A549 treated with CpdA at 1 μM for 4 hours (cell line): ENCODE results near the gene FCN3. TPM values are rescaled to one million over a fixed set of nuclear protein-coding genes. Genes with fewer than 3 reads are reported as not detected.

Source experiments
- total RNA-seq: library from RNA; stranded (reverse); fragments of 200-300 nt; extraction: Qiagen RNA extraction; gene quantifications from 5 replicates; pipeline ENCODE4 v1.2.3, GENCODE V29; 2022; ENCODE audit warnings: low read depth

FCN3 gene
- total RNA-seq = not detected in 5 replicates

GRCh38 chr1:27374362-27375086, at the start of gene FCN3:
Gene FCN3 (minus strand): TSS chr1:27374824. CDS start chr1:27374818, 6 bp downstream.

GRCh38 chr1:27392096-27392777, 17.6 kb upstream of the FCN3 start, which contains the start of gene GPR3:
Gene GPR3 (plus strand): TSS chr1:27392622. CDS start chr1:27393799, 1,177 bp downstream.

DNA sequence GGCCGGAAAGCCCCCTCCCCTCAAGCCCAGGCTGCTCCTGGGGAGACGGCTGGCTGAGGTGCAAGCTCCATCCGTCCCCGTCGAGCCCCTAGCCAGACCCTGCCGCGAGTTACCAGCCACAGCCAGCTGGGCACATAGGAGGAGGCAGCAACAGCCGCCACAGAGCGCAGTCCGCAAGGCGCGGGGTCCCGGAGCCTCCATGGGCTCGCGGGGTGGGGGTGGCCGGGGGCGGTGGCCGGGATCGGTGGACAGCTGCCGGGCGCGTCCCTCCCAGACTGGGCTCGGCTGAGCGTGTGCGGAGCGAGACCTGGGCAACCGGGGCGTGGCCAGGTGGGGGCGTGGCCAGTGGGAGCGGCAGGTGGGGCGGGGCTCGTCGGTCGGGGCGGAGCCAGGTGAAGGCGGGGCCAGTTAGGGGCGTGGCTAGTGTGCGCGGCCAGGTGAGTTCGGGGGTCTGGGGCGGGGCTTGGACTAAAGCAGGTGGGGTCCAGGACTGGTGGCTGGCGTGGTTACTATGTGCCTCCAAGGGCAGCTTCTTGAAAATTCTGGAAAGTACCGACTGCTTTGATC, 8.5 kb upstream of the FCN3 start, which contains the start of gene CD164L2:
Gene CD164L2, minus strand, starts transcription at position 295 of the 567 bp plus-strand sequence. Its CDS starts 94 bp downstream, at position 201.

GRCh38 chr1:27366411-27367159, 8.0 kb downstream of the FCN3 start, which contains the start of gene MAP3K6:
Gene MAP3K6 (minus strand): TSS chr1:27366961. CDS start chr1:27366597, 364 bp downstream.

DNA sequence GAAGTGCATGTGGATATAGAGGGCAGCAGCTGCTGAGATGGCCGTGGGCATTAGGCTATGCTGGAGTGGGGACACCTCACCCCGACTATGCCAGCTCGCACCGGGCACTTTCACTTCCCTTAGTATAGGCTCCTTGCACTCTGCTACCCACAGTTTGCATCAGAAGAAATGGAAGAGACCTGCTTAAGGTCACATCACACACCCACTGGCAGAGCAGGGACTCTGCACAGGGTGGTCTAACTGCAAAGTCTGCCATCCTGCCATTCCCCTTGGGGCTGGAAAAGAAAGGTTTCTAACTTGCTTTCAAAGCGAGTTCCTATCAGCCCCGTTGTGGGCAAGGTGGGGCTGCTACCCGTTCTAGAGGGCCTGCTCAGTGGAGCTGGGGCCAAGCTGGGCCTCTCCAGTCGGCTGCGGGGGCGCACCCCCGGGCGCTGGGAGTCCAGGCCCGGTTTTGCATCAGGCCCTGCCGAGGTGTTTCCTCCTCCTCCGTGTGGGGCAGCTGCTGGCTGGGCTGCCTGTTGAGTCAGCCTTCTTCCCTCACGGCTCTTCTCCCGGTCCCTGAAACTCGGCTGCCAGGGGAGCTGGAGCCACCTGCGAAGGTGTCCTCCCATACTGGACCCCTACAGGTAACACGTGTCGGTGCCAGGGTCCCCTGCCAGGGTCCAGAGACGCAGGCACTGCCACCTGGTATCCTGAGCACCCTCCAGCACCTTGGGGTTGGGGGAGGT, 32.9 kb downstream of the FCN3 start, which contains the start of gene SYTL1:
Gene SYTL1, plus strand, starts transcription at position 498 of the 728 bp plus-strand sequence. CDS start 3,313 bp downstream, outside the sequence.

DNA sequence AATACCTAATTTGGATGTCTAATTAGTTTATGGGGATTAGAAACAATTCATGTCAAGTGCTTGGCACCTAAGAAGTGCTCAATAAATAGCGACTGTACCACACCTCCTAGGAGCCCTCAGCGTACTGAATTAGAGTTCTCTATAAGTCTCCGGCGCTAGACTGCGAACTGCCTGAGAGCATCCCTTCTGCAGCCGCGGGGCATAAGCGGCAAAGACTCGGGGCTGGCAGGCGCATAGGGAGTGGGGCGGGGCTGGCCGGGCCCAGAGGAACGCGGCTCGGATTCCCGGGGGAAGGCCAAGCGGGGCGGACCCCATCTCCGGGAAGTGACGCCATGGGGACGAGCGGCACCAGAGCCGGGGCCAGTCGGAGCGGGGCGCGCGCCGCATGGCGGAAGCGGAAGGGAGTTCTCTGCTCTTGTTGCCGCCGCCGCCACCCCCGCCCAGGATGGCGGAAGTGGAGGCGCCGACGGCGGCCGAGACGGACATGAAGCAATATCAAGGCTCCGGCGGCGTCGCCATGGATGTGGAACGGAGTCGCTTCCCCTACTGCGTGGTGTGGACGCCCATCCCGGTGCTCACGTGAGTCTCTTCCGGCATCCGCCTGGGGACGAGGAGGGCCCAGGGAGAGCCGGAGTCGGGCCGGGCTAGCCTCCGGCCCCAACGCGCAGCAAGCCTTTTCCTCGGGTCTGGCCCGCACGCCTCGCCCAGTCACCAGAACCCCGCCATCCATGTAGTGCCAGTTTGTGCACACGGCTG, 52.6 kb downstream of the FCN3 start, which contains the start of gene TMEM222:
Gene TMEM222, plus strand, starts transcription at position 351 of the 756 bp plus-strand sequence. Its CDS starts 35 bp downstream, at position 386.

Other genes starting within 250 kb of the FCN3 start
- 11.5 to 13.9 TPM (median 12.0 TPM) in 5 replicates for gene SLC9A1, start 219.7 kb downstream of the FCN3 start, total RNA-seq
- 6.1 to 8.5 TPM (median 8.1 TPM) in 5 replicates for gene WDTC1, start 140.2 kb downstream of the FCN3 start, total RNA-seq
- 43.0 to 50.7 TPM (median 50.1 TPM) in 5 replicates for gene TMEM222, start 52.7 kb downstream of the FCN3 start, total RNA-seq
- 0.12 to 0.66 TPM (median 0.50 TPM) in 5 replicates for gene SYTL1, start 32.8 kb downstream of the FCN3 start, total RNA-seq
- 6.8 to 9.6 TPM (median 9.2 TPM) in 5 replicates for gene MAP3K6, start 7.9 kb downstream of the FCN3 start, total RNA-seq
- gene CD164L2, start 8.5 kb upstream of the FCN3 start, total RNA-seq = not detected in 5 replicates
- 1.6 to 2.3 TPM (median 1.8 TPM) in 5 replicates for gene GPR3, start 17.8 kb upstream of the FCN3 start, total RNA-seq
- 40.1 to 52.5 TPM (median 48.7 TPM) in 5 replicates for gene WASF2, start 115.3 kb upstream of the FCN3 start, total RNA-seq
- gene AHDC1, start 229.3 kb upstream of the FCN3 start, total RNA-seq = 11.8 to 17.4 TPM (median 16.8 TPM) in 5 replicates